ENCODE measurements around the gene TCTA.

The TCTA gene

DNA sequence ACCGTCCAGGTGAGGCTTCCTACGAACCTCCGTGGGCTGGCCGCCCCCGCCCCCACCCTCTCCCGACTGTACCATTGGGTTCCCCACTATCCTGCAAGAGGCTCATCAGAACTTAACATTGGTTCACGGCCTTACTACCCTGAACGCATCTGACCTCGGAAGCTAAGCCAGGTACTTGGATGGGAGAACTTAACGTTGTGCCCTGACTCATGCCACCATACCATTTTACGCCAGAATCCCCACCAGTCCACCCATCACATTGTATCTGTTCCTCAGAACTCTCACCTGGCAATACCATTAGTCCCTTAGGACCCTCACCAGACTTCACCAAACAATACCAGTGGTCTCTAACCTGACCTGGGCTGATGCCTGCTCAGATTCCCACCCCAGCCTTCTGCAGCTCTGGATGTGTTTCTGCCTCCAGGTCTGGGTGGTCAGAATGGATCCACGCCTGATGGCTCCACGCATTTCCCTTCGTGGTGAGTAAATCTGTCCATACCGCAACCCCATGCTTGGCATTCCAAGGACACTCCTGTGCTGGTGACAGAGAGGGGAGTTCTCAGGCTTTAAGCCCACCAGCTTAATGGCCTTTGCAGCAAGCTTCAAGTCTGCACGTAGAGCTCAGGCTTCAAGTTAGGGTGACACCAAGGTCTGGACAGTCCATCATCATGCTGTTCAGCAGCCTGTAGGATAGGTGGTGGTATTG, 562 bp downstream of the TCTA start:
- Histone ChIP-seq H3K27ac (ENCODE audit: low read depth, low read length, poor library complexity, severe bottlenecking) (peak overlapping the region; percentile 60), H3K9me3 (ENCODE audit: low read length) (no peaks in the 10 kb centered on the region), H3K9ac (ENCODE audit: low read length) (peak overlapping the region; percentile 89), H3K9me2 (ENCODE audit: low read depth, low read length) (no peaks in the 10 kb centered on the region), H4K20me1 (ENCODE audit: insufficient read depth, low read length) (no peaks in the 10 kb centered on the region), H3K27me3 (ENCODE audit: insufficient read depth, low read length) (no peaks in the 10 kb centered on the region), H3K4me1 (ENCODE audit: insufficient read depth, low read length, severe bottlenecking) (peaks cover 58% of the 10 kb centered on the region), H3K4me2 (ENCODE audit: low read length) (peak overlapping the region; percentile 96), H2AFZ (ENCODE audit: low read length) (no peak overlapping the region), H3K79me2 (ENCODE audit: insufficient read depth, low read length) (peaks cover 49% of the 10 kb centered on the region), H3K4me3 (ENCODE audit: low read depth, low read length, poor library complexity, severe bottlenecking) (peak overlapping the region; percentile 83), H3K36me3 (ENCODE audit: insufficient read depth, low read length) (peaks cover 35% of the 10 kb centered on the region; the same call in 1 of the 2 replicates), H3F3A (ENCODE audit: insufficient read depth, low read length) (no peaks in the 10 kb centered on the region)
- TF ChIP-seq EZH2 (IDR thresholded peaks at IDR 0.05; ENCODE audit: borderline replicate concordance, low read length): no peak
- TF ChIP-seq, protein P1, sequence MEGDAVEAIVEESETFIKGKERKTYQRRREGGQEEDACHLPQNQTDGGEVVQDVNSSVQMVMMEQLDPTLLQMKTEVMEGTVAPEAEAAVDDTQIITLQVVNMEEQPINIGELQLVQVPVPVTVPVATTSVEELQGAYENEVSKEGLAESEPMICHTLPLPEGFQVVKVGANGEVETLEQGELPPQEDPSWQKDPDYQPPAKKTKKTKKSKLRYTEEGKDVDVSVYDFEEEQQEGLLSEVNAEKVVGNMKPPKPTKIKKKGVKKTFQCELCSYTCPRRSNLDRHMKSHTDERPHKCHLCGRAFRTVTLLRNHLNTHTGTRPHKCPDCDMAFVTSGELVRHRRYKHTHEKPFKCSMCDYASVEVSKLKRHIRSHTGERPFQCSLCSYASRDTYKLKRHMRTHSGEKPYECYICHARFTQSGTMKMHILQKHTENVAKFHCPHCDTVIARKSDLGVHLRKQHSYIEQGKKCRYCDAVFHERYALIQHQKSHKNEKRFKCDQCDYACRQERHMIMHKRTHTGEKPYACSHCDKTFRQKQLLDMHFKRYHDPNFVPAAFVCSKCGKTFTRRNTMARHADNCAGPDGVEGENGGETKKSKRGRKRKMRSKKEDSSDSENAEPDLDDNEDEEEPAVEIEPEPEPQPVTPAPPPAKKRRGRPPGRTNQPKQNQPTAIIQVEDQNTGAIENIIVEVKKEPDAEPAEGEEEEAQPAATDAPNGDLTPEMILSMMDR (IDR thresholded peaks at IDR 0.05; ENCODE audit: low read length): no peak

DNA sequence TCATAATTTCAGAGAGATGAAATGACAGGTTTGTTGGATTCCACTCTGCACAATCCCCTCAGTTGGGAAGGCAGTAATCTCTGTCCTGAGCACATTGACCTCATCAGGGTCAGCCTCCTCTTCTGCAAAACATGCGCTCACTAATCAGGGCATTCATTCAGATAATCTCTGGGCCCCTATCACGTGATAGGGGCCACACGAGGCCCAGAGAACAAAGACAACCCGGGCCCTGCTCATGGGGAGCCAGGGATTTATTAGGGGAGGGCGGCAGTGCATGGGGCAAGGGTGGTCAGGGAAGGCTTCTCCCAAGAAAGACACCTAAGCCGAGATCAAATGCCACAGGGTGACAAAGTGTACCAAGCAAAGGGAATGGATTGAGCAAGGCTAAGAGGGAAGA, 1.1 kb downstream of the TCTA start:
- Histone ChIP-seq H3K9ac (ENCODE audit: low read length) (peak overlapping the region; percentile 89), H2AFZ (ENCODE audit: low read length) (no peak overlapping the region), H3K9me3 (ENCODE audit: low read length) (no peaks in the 10 kb centered on the region), H3K36me3 (ENCODE audit: insufficient read depth, low read length) (peaks cover 35% of the 10 kb centered on the region; the same call in 1 of the 2 replicates), H3K4me1 (ENCODE audit: insufficient read depth, low read length, severe bottlenecking) (peaks cover 53% of the 10 kb centered on the region), H3K27me3 (ENCODE audit: insufficient read depth, low read length) (no peaks in the 10 kb centered on the region), H3K79me2 (ENCODE audit: insufficient read depth, low read length) (peaks cover 43% of the 10 kb centered on the region), H4K20me1 (ENCODE audit: insufficient read depth, low read length) (no peaks in the 10 kb centered on the region), H3K27ac (ENCODE audit: low read depth, low read length, poor library complexity, severe bottlenecking) (peak overlapping the region; percentile 60), H3F3A (ENCODE audit: insufficient read depth, low read length) (no peaks in the 10 kb centered on the region), H3K4me3 (ENCODE audit: low read depth, low read length, poor library complexity, severe bottlenecking) (peak overlapping the region; percentile 83), H3K9me2 (ENCODE audit: low read depth, low read length) (no peaks in the 10 kb centered on the region), H3K4me2 (ENCODE audit: low read length) (peak overlapping the region; percentile 96)
- TF ChIP-seq EZH2 (IDR thresholded peaks at IDR 0.05; ENCODE audit: borderline replicate concordance, low read length): no peak
- TF ChIP-seq, protein P1 (IDR thresholded peaks at IDR 0.05; ENCODE audit: low read length): no peak

DNA sequence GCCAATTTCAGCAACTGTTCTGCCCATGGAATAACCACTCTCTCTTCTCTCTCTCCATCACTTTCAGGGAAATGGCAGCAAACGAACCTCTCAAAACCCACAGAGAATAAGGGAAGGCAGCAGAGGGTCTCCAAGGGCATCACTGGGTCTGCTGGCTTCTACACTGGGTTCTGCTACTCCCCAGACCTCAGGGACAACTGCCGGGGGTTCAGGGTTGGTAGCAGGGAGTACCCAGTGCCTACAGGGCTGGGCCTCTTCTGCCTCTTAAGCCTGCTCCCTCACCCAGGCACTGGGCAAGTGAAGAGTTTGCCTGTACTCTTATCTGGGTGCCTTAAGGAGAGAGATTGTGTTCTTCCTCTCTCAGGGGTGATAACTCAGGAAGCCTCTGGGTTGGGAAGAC, 2.5 kb downstream of the TCTA start:
- no peak overlapping the region for H3K4me3 ChIP-seq (ENCODE audit: low read depth, low read length, poor library complexity, severe bottlenecking)
- no peak overlapping the region for H3K27ac ChIP-seq (ENCODE audit: low read depth, low read length, poor library complexity, severe bottlenecking)
- no peaks in the 10 kb centered on the region for H3K27me3 ChIP-seq (ENCODE audit: insufficient read depth, low read length)
- no peak overlapping the region for H3K4me2 ChIP-seq (ENCODE audit: low read length)
- H3K36me3 ChIP-seq (ENCODE audit: insufficient read depth, low read length): peaks cover 35% of the 10 kb centered on the region; the same call in 1 of the 2 replicates
- peaks cover 39% of the 10 kb centered on the region for H3K4me1 ChIP-seq (ENCODE audit: insufficient read depth, low read length, severe bottlenecking)
- H3K9me3 ChIP-seq (ENCODE audit: low read length): no peaks in the 10 kb centered on the region
- H4K20me1 ChIP-seq (ENCODE audit: insufficient read depth, low read length): no peaks in the 10 kb centered on the region
- no peak overlapping the region for H3K9ac ChIP-seq (ENCODE audit: low read length)
- no peaks in the 10 kb centered on the region for H3F3A ChIP-seq (ENCODE audit: insufficient read depth, low read length)
- TF ChIP-seq EZH2 (IDR thresholded peaks at IDR 0.05; ENCODE audit: borderline replicate concordance, low read length): no peak
- TF ChIP-seq, protein P1 (IDR thresholded peaks at IDR 0.05; ENCODE audit: low read length): no peak
- no peak overlapping the region for H2AFZ ChIP-seq (ENCODE audit: low read length)
- no peaks in the 10 kb centered on the region for H3K9me2 ChIP-seq (ENCODE audit: low read depth, low read length)
- H3K79me2 ChIP-seq (ENCODE audit: insufficient read depth, low read length): peaks cover 29% of the 10 kb centered on the region
